Inferior parietal cortex (tissue), 1 donor: ENCODE measurements around the gene DUSP16.

Experiments used
- DNase-seq: peaks from one replicate; pipeline ENCODE4 v3.0.0-alpha.2; 2016; ENCODE audit errors: extremely low spot score

DUSP16 gene

GRCh38 chr12:12549426-12549825, 13.2 kb downstream of the DUSP16 start:
- DNase-seq: no peak

DNA sequence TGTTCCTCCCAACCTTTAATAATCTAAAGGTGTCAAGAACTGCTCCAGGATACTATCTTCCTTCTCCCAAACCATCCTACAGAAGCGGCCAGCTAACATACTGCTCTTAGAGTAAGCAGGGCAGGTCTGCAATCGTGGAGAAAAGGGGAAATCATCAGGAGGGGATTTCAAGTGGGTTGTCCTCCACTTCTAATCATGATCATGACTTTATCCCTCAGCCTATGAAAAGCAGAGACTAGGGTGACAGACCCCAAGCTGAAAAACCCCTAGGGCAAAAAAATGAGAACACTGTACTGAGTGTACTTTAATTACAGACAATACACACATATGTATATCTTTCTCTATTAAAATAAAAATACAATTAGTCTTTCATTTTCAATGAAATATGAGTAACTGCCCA, 13.9 kb downstream of the DUSP16 start:
- no peak for DNase-seq

- no peak for DNase-seq
Measured at GRCh38 chr12:12546314-12546772, 16.3 kb downstream of the DUSP16 start.

DNA sequence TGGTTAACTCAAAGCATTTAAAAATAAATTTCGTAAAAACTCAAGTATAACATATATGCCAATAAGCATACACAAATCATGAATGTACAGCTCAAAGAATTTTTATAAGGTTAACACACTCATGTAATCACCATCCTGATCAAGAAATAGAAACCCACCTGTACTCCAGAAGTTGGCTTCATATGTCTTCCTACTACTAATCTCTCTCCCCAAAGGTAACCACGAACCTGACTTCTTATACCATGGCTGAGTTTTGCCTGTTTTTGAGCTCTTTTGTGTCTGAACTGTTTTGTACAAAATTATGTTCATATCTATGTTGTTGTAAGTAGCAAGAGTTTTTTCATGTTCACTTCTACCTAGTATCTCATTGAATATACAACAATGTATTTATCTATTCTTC, 18.7 kb downstream of the DUSP16 start:
- DNase-seq: no peak

DNA sequence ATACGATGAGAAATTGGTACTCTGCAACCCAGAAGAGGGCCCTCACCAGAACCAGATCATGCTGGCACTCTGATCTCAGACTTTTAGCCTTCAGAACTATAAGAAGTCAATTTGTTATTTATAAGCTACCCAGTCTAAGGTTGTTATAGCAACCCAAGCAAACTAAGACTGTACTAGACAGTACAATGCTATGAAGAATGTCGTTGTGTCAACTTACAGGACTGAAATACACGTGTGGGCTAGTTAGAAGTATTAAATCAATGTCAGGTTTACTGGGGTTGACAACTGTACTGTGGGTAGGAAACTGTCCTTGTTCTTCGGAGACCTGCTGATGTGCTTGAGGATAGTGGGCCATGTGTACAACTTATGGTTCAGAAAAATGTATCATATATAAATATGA, 19.7 kb downstream of the DUSP16 start:
- no peak for DNase-seq

- no peak for DNase-seq
Measured at GRCh38 chr12:12542286-12542685, 20.4 kb downstream of the DUSP16 start.

DNA sequence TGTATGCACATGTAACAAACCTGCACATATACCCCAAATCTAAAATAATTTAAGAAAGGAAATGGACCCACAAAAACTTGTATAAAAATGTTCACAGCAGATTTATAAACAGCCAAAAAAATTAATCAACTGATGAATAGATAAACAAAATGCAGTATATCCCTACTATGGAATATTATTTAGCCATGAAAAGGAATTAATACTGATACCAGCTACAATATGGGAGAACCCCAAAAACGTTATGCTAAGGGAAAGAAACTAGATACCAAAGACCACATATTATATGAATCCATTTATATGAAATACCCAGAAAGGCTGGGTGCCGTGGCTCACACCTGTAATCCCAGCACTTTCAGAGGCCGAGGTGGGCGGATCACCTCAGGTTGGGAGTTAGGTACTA, 20.9 kb downstream of the DUSP16 start:
- no peak for DNase-seq

GRCh38 chr12:12540261-12541013, 22.2 kb downstream of the DUSP16 start:
- no peak for DNase-seq

- DNase-seq: no peak
Measured at GRCh38 chr12:12539028-12539810, 23.4 kb downstream of the DUSP16 start.

GRCh38 chr12:12538535-12538934, 24.1 kb downstream of the DUSP16 start:
- DNase-seq: no peak

DNA sequence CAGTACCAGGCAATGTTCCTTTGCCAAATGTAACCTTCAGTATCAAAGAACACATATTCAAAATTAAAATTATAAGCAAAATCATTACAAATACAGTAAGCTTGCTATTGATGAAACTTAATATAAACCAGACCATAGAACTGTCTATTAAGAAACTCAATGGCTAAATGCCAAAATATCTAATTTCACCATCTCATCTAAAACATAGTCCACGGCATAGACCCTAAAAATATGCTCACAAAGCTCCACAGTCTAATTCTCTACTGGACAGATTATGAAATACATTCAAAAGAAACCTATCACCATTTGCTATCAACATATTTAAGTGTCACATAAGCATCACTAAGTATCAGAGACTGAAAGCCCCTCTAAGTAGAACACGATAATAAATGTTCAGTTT, 25.2 kb downstream of the DUSP16 start:
- DNase-seq: no peak

DNA sequence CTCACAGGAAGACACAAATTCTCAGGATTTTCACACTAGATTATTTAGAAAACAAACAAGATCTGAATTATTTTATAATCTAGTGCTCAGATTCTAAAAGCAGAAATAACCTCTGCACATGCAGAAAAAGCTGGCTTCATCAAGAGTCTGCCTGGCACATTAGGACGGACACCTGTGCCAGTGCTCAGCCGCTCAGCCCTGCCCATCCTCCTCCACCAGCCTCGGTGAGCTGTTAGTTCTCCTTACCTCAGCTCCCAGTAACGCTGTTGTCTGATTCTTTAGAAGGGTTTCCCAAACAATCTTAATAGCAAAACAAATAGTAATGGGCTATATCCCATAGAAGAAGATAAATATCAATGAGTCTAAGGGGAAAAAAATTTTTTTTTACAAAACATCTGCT, 27.7 kb downstream of the DUSP16 start:
- no peak for DNase-seq

DNA sequence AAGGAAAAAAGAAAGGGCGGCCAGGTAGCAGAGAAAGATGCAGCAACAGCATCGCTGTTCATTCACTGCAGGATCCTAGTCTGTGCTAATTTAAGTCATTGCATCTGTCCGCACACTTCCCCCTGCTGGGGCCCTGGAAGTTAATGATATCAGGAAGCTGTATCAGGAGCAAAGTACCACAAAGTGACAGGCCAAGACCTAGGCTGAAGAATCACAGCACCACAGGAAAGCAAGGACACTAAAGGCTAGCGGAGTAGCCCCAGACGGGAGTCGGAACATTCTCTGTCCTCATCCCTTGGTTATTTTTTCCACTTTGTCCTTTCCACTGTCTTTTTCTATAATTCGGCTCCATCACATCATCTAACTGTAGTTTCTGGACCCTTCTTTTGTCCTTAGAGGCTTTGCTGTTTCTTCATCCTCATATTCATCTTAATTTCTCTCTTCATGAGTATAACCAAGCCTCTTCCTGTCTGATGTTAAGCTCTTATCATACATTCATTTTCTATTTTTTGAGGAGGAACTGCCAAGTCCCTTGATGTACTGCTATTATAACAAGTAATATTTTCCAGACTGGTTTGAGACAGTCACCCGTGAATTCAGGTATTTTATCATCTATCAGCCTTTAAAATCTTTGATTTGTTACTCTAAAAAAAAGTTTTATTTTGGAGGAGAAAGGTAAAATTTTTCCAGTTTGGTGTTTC, 28.3 kb downstream of the DUSP16 start:
- DNase-seq: no peak

DNA sequence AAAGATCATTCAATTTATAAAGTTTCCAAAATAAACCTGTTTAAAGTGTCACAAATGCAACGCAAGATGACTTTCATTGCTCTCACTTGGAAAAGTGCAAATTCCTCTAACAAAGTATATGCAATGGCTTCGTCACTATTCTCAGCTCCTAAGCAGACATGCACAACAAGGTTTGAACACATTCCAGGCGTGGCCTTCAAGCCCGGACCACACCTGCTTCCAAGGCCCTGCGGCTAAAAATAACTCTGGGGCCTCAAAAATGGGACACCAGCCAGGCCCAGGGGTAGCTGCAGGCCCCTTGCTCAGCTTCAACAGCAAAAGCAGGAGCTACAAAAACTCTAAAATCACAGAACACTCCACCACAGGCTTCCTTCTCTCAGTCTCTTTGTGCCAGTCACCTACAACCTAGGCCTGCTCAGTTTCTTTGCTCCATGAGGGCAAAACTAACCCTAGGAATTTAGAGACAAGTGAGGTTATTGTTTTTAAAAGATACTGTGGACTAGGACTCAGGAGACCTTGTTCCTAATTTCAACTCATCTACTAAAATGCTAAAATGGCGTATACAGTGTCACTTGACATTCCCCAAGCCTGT, 29.3 kb downstream of the DUSP16 start:
- DNase-seq: no peak

GRCh38 chr12:12531194-12531593, 31.5 kb downstream of the DUSP16 start:
- DNase-seq: no peak

GRCh38 chr12:12529783-12530421, 32.8 kb downstream of the DUSP16 start:
- no peak for DNase-seq

GRCh38 chr12:12528361-12529270, 34.0 kb downstream of the DUSP16 start:
- DNase-seq: no peak

- DNase-seq: no peak
Measured at GRCh38 chr12:12527820-12528296, 34.8 kb downstream of the DUSP16 start.

DNA sequence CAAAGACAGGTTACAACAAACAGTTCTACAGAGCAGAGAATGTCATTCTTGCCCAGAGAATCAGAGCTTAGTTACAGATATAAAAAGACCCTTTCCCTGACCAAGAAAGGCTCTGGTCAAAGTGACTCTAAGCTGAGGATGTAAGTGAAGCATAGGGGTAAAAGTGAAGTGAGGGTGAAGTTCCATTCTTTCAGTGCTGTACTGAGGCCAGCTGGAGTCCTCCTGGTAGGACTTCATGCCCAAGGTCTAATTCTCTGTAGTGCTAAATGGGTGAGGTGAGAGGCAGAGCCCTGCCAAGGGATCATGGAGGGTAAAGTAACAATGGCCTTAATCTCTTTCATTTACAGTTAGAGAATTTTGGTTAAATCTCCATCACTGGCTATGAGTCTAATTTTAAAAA, 38.5 kb downstream of the DUSP16 start:
- DNase-seq: no peak

DNA sequence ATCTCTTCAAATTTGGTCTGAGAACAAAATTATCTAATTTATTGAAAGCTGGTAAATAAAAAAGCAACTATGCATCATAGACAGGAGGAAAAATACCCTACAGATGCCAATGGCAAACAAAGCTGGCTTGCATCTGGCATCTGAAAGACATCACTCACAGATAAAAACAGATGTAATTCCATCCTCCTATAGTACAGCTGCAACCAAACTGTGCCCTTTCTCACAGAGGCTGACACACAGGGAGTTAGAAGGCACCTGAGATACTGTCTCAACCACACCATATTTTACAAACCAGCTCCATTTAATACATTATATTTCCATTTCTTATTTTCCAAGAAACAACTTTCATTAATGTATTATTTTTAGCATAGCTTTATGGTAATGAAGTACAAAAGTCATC, 39.4 kb downstream of the DUSP16 start:
- no peak for DNase-seq
